ENCODE results near the gene NTM. TPM values are rescaled to one million over a fixed set of nuclear protein-coding genes. Genes with fewer than 3 reads are reported as not detected.

Gene NTM
- not detected in 5 replicates for total RNA-seq (2022; extraction: Qiagen RNA extraction; ENCODE audit: low read depth)

GRCh38 chr11:131370090-131370751 is at the start of gene NTM:
Gene NTM (plus strand): TSS chr11:131370615.

